MM.1S (cell line): ENCODE results near the gene ITGA7.

Experiments
- EZH2 ChIP-seq: fragments of 300-600 bp; sonication (generic); optimal IDR thresholded peaks from 2 replicates; pipeline ENCODE3; 2017; ENCODE audit warnings: low read depth, mild to moderate bottlenecking, antibody characterized with exemption, low read length, mixed read lengths
- TF ChIP-seq, protein P1 (sequence below): fragments of 300-600 bp; sonication (generic); IDR thresholded peaks from 2 replicates; pipeline ENCODE4 v1.5.1; 2016; ENCODE audit warnings: antibody characterized with exemption, low read length, mixed read lengths

DNA sequence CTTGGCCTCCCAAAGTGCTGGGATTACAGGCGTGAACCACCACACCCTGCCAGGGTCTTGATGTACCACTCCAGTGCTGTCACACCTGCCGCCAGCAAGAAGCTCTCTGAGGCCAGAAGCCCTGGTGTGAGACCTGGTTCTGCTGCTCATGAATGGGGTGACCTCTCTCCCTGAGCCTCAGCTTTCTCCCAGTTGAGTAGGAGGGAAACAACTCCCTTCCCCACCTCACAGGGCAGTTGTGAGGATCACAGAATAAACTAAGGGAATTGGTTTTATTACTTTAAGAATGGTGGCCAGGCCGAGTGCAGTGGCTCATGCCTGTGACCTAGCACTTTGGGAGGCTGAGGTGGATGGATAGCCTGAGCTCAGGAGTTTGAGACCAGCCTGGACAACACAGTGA lies 26.9 kb upstream of the ITGA7 start:
- TF ChIP-seq, protein P1, sequence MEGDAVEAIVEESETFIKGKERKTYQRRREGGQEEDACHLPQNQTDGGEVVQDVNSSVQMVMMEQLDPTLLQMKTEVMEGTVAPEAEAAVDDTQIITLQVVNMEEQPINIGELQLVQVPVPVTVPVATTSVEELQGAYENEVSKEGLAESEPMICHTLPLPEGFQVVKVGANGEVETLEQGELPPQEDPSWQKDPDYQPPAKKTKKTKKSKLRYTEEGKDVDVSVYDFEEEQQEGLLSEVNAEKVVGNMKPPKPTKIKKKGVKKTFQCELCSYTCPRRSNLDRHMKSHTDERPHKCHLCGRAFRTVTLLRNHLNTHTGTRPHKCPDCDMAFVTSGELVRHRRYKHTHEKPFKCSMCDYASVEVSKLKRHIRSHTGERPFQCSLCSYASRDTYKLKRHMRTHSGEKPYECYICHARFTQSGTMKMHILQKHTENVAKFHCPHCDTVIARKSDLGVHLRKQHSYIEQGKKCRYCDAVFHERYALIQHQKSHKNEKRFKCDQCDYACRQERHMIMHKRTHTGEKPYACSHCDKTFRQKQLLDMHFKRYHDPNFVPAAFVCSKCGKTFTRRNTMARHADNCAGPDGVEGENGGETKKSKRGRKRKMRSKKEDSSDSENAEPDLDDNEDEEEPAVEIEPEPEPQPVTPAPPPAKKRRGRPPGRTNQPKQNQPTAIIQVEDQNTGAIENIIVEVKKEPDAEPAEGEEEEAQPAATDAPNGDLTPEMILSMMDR = no peak
- no peak for TF ChIP-seq EZH2
